ENCODE data around the gene CDC42EP3. TPM values are rescaled to one million over a fixed set of nuclear protein-coding genes. Genes with fewer than 3 reads are reported as not detected.

The CDC42EP3 gene
- total and polyA plus RNA-seq, 2 donors (not counting 1 experiment from before 2014, with no cell fraction given), result 28.0 to 29.9 TPM

- Histone ChIP-seq H3K4me3 (ENCODE audit: control extremely low read depth in 1 of 5, extremely low read depth in 1 of 5, insufficient read depth in 1 of 5, low read depth in 2 of 5, low read length in 4 of 5) (no peak overlapping the region), H3K79me2 (ENCODE audit: control insufficient read depth, insufficient read depth, low read length) (peaks cover 93% of the 10 kb centered on the region), H3K4me1 (ENCODE audit: control insufficient read depth in 2 of 2, insufficient read depth in 2 of 2, low read length in 2 of 2) (peaks cover 66 to 67% of the 10 kb centered on the region in 2 donors), H3K9me3 (ENCODE audit: control extremely low read depth in 1 of 3, control insufficient read depth in 2 of 3, insufficient read depth in 1 of 3, low read length in 2 of 3) (peaks cover 0 to 15% (median 2%) of the 10 kb centered on the region in 3 donors), H4K20me1 (ENCODE audit: control insufficient read depth, insufficient read depth, low read length, poor library complexity, severe bottlenecking) (no peaks in the 10 kb centered on the region), H3K4me2 (replicated peaks; ENCODE audit: low read depth, low read length, poor library complexity, severe bottlenecking) (peak overlapping the region; percentile 49), H3K9ac (ENCODE audit: low read length) (peak overlapping the region; percentile 13), H2AFZ (ENCODE audit: insufficient read depth, low read depth, low read length, poor library complexity, severe bottlenecking) (peak overlapping the region; percentile 39), H3K27ac (ENCODE audit: low read length in 2 of 2) (peak overlapping the region; percentile 45 to 58), H3K27me3 (replicated peaks in 1 of 4; ENCODE audit: control extremely low read depth in 1 of 4, control insufficient read depth in 3 of 4, insufficient read depth in 4 of 4, low read length in 3 of 4) (no peaks in the 10 kb centered on the region), H3K36me3 (replicated peaks in 1 of 2; ENCODE audit: control extremely low read depth in 1 of 2, control insufficient read depth in 1 of 2, extremely low read depth in 1 of 2, insufficient read depth in 2 of 2, low read length in 1 of 2) (peaks cover 0 to 28% of the 10 kb centered on the region in 2 experiments)
- Mint-ChIP-seq H3K4me1 (peaks cover 83% of the 10 kb centered on the region), H3K4me3 (peak overlapping the region; percentile 41), H3K9me3 (ENCODE audit: insufficient read depth) (no peaks in the 10 kb centered on the region), H3K27me3 (no peaks in the 10 kb centered on the region), H3K27ac (peak overlapping the region; percentile 87)
- peak; percentile 53 for ATAC-seq (ENCODE audit: low read depth)
- intact Hi-C loops (cut with micrococcal nuclease), result no loop called here
- ChIA-PET CTCF (interaction anchor here (0.7 to 2.4 kb wide), 13 partner anchors 10 to 257 kb away, joined by 3 to 10 read pairs (median 4); no protein-coding TSS in a partner anchor), POLR2A (interaction anchor here (0.6 to 0.7 kb wide), 2 partner anchors 79 to 298 kb away, joined by 4 to 6 read pairs; no protein-coding TSS in a partner anchor)
- 39% methylated on average over 7 of the region's 9 CpGs for WGBS (ENCODE audit: insufficient coverage)
- TF ChIP-seq EZH2 (IDR thresholded peaks at IDR 0.05; ENCODE audit: borderline replicate concordance, insufficient read depth, low read depth, low read length, poor library complexity, severe bottlenecking), result no peak
- TF ChIP-seq, protein P1, sequence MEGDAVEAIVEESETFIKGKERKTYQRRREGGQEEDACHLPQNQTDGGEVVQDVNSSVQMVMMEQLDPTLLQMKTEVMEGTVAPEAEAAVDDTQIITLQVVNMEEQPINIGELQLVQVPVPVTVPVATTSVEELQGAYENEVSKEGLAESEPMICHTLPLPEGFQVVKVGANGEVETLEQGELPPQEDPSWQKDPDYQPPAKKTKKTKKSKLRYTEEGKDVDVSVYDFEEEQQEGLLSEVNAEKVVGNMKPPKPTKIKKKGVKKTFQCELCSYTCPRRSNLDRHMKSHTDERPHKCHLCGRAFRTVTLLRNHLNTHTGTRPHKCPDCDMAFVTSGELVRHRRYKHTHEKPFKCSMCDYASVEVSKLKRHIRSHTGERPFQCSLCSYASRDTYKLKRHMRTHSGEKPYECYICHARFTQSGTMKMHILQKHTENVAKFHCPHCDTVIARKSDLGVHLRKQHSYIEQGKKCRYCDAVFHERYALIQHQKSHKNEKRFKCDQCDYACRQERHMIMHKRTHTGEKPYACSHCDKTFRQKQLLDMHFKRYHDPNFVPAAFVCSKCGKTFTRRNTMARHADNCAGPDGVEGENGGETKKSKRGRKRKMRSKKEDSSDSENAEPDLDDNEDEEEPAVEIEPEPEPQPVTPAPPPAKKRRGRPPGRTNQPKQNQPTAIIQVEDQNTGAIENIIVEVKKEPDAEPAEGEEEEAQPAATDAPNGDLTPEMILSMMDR (IDR thresholded peaks at IDR 0.05), result no peak
- peak; percentile 41 for DNase-seq
Measured at GRCh38 chr2:37648331-37649011, 23.0 kb downstream of the CDC42EP3 start.

DNA sequence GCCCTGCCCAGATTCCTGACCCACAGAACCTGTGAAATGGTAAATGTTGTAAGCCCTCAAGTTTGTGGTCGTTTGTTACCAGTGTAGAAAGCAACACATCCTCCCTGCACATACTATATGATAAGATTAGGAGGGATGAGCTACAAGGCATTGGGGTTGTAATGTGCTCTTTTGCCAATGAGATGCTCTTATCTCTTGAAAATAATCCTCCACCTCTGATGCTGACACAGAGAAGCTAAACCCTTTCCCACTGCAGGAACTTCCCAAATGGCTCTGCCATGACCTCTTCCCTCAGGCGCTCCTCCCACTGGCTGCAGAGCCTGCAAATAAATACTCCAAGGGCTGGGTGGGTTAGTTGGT, 23.5 kb downstream of the CDC42EP3 start:
- H4K20me1 ChIP-seq (ENCODE audit: control insufficient read depth, insufficient read depth, low read length, poor library complexity, severe bottlenecking), result no peaks in the 10 kb centered on the region
- no CpG with 5 or more reads among the region's 2 CpGs for WGBS (ENCODE audit: insufficient coverage)
- TF ChIP-seq, protein P1 (IDR thresholded peaks at IDR 0.05), result no peak
- TF ChIP-seq EZH2 (IDR thresholded peaks at IDR 0.05; ENCODE audit: borderline replicate concordance, insufficient read depth, low read depth, low read length, poor library complexity, severe bottlenecking), result no peak
- Mint-ChIP-seq H3K4me1 (peaks cover 83% of the 10 kb centered on the region), H3K27me3 (no peaks in the 10 kb centered on the region), H3K27ac (peak overlapping the region; percentile 87), H3K9me3 (ENCODE audit: insufficient read depth) (no peaks in the 10 kb centered on the region), H3K4me3 (peak overlapping the region; percentile 48)
- no peak overlapping the region for H2AFZ ChIP-seq (ENCODE audit: insufficient read depth, low read depth, low read length, poor library complexity, severe bottlenecking)
- H3K4me3 ChIP-seq (ENCODE audit: control extremely low read depth in 1 of 5, extremely low read depth in 1 of 5, insufficient read depth in 1 of 5, low read depth in 2 of 5, low read length in 4 of 5), result no peak overlapping the region
- peaks cover 0 to 28% of the 10 kb centered on the region in 2 experiments for H3K36me3 ChIP-seq (replicated peaks in 1 of 2; ENCODE audit: control extremely low read depth in 1 of 2, control insufficient read depth in 1 of 2, extremely low read depth in 1 of 2, insufficient read depth in 2 of 2, low read length in 1 of 2)
- intact Hi-C loops (cut with micrococcal nuclease), result no loop called here
- peak overlapping the region; percentile 13 for H3K9ac ChIP-seq (ENCODE audit: low read length)
- ChIA-PET POLR2A (no interaction called here), CTCF (interaction anchor here (1.1 to 2.4 kb wide), 7 partner anchors 10 to 230 kb away, joined by 3 to 10 read pairs (median 4); no protein-coding TSS in a partner anchor)
- H3K79me2 ChIP-seq (ENCODE audit: control insufficient read depth, insufficient read depth, low read length), result peaks cover 97% of the 10 kb centered on the region
- peak overlapping the region; percentile 49 for H3K4me2 ChIP-seq (replicated peaks; ENCODE audit: low read depth, low read length, poor library complexity, severe bottlenecking)
- ATAC-seq (ENCODE audit: low read depth) (no peak), DNase-seq (no peak)
- H3K27me3 ChIP-seq (replicated peaks in 1 of 4; ENCODE audit: control extremely low read depth in 1 of 4, control insufficient read depth in 3 of 4, insufficient read depth in 4 of 4, low read length in 3 of 4), result no peaks in the 10 kb centered on the region
- peaks cover 66 to 67% of the 10 kb centered on the region in 2 donors for H3K4me1 ChIP-seq (ENCODE audit: control insufficient read depth in 2 of 2, insufficient read depth in 2 of 2, low read length in 2 of 2)
- peak overlapping the region; percentile 45 to 58 for H3K27ac ChIP-seq (ENCODE audit: low read length in 2 of 2)
- H3K9me3 ChIP-seq (ENCODE audit: control extremely low read depth in 1 of 3, control insufficient read depth in 2 of 3, insufficient read depth in 1 of 3, low read length in 2 of 3), result peaks cover 0 to 15% (median 2%) of the 10 kb centered on the region in 3 donors
